IMR-90 (cell line): ENCODE data around the gene DUSP2. TPM values are rescaled to one million over a fixed set of nuclear protein-coding genes. Genes with fewer than 3 reads are reported as not detected.
"Not testable (repeated sequence)": the region's sequence is repeated elsewhere in the genome, so short reads cannot be mapped to it uniquely, and the experiment has no call there.

Experiments used
- ATAC-seq: fragments of 200-7000 bp; cut with Tn5 transposase; 2 replicates; pipeline ENCODE4 v1.9.1; 2020; ENCODE audit warnings: low read depth, mild to moderate bottlenecking, moderate library complexity
- BruUV-seq: library from RNA; stranded (reverse); fragments of 400-500 nt; replicated peaks from 2 replicates; lab custom pipeline; 2021; lab: Mats Ljungman, UMichigan
- CTCF ChIA-PET: fragments of 300-600 bp; formaldehyde crosslinking; extraction: SDS; loops from one replicate; lab custom pipeline; 2021; ENCODE audit warnings: antibody characterized with exemption; lab: Yijun Ruan, JAX
- POLR2A ChIA-PET: fragments of 300-600 bp; sonication (Branson Sonifier 250); formaldehyde crosslinking; loops from one replicate; lab custom pipeline; 2022; ENCODE audit warnings: antibody characterized with exemption; ENCODE audit not compliant: unreplicated experiment; lab: Charles Lee
- DNase-seq: peaks from one replicate; pipeline ENCODE4 v3.0.0; 2013
- H2AFZ ChIP-seq: replicated peaks from 2 replicates; pipeline ENCODE3; 2013; ENCODE audit warnings: low read length, mild to moderate bottlenecking; ENCODE audit not compliant: poor library complexity
- H2AK5ac ChIP-seq: 2 replicates; pipeline ENCODE4 v1.6.1; 2013; ENCODE audit warnings: low read depth, low read length, inconsistent platforms
- H2AK9ac ChIP-seq: replicated peaks from 2 replicates; pipeline ENCODE3; 2013; ENCODE audit warnings: mild to moderate bottlenecking, low read depth, low read length, moderate library complexity; ENCODE audit not compliant: poor library complexity
- H2BK120ac ChIP-seq: 2 replicates; pipeline ENCODE4 v1.6.1; 2013; ENCODE audit warnings: low read depth, low read length, inconsistent platforms
- H2BK15ac ChIP-seq: 3 replicates; pipeline ENCODE4 v1.6.1; 2013; ENCODE audit warnings: low read depth, low read length, inconsistent platforms
- H2BK20ac ChIP-seq: 2 replicates; pipeline ENCODE4 v1.6.1; 2013; ENCODE audit warnings: low read depth, mild to moderate bottlenecking, inconsistent platforms, low read length, moderate library complexity
- H2BK5ac ChIP-seq: 2 replicates; pipeline ENCODE4 v1.6.1; 2013; ENCODE audit warnings: mild to moderate bottlenecking, low read depth, low read length, inconsistent platforms; ENCODE audit not compliant: poor library complexity, severe bottlenecking
- H3K14ac ChIP-seq: replicated peaks from 2 replicates; pipeline ENCODE4 v1.6.1; 2013; ENCODE audit warnings: low read depth, low read length, inconsistent platforms
- H3K18ac ChIP-seq: 2 replicates; pipeline ENCODE4 v1.6.1; 2013; ENCODE audit warnings: low read depth, low read length, control low read depth
- H3K23ac ChIP-seq: 2 replicates; pipeline ENCODE4 v1.6.1; 2013; ENCODE audit warnings: low read depth, low read length, inconsistent platforms
- H3K27ac ChIP-seq: 2 replicates; pipeline ENCODE4 v1.5.1; 2013; ENCODE audit warnings: mild to moderate bottlenecking, control low read depth, low read length; ENCODE audit not compliant: insufficient read depth
- H3K27me3 ChIP-seq: 2 replicates; pipeline ENCODE4 v1.6.1; 2013; ENCODE audit warnings: low read length; ENCODE audit not compliant: control insufficient read depth, insufficient read depth
- H3K36me3 ChIP-seq: 2 replicates; pipeline ENCODE4 v1.6.1; 2013; ENCODE audit warnings: low read length, mixed read lengths; ENCODE audit not compliant: control insufficient read depth, insufficient read depth
- H3K4ac ChIP-seq: 2 replicates; pipeline ENCODE4 v1.6.1; 2013; ENCODE audit warnings: low read depth, low read length, inconsistent platforms
- H3K4me1 ChIP-seq: 2 replicates; pipeline ENCODE4 v1.6.1; 2013; ENCODE audit warnings: low read length, mixed read lengths; ENCODE audit not compliant: control insufficient read depth, insufficient read depth
- H3K4me2 ChIP-seq: 2 replicates; pipeline ENCODE4 v1.6.1; 2013; ENCODE audit warnings: low read depth, mild to moderate bottlenecking, control low read depth, low read length, moderate library complexity
- H3K4me3 ChIP-seq: 2 replicates; pipeline ENCODE4 v1.5.1; 2013; ENCODE audit warnings: low read depth, mild to moderate bottlenecking, control low read depth, low read length, moderate library complexity; ENCODE audit not compliant: insufficient read depth
- H3K56ac ChIP-seq: 2 replicates; pipeline ENCODE4 v1.6.1; 2013; ENCODE audit warnings: low read length, inconsistent platforms; ENCODE audit not compliant: insufficient read depth; ENCODE audit errors: extremely low read depth
- H3K79me1 ChIP-seq, 2 experiments: 2 replicates each; pipeline ENCODE4 v1.6.1; 2013; ENCODE audit warnings: low read length in 2 of 2, inconsistent platforms in 1 of 2, low read depth in 1 of 2
- H3K9ac ChIP-seq: 2 replicates; pipeline ENCODE4 v1.6.1; 2013; ENCODE audit warnings: low read depth, low read length, control low read depth
- H3K9me1 ChIP-seq: 2 replicates; pipeline ENCODE4 v1.6.1; 2013; ENCODE audit warnings: low read length, inconsistent platforms; ENCODE audit not compliant: insufficient read depth
- H3K9me3 ChIP-seq: 2 replicates; pipeline ENCODE4 v1.6.1; 2013; ENCODE audit warnings: low read length; ENCODE audit not compliant: control insufficient read depth, insufficient read depth
- H4K20me1 ChIP-seq: 2 replicates; pipeline ENCODE4 v1.6.1; 2013; ENCODE audit warnings: low read length, inconsistent platforms; ENCODE audit not compliant: insufficient read depth
- H4K5ac ChIP-seq: 2 replicates; pipeline ENCODE4 v1.6.1; 2013; ENCODE audit warnings: mild to moderate bottlenecking, low read depth, low read length, control low read depth
- H4K8ac ChIP-seq, 2 experiments: 2 replicates each; pipeline ENCODE4 v1.6.1; 2013; ENCODE audit warnings: low read depth in 2 of 2, low read length in 2 of 2, control low read depth in 1 of 2, inconsistent platforms in 1 of 2
- H4K91ac ChIP-seq: 2 replicates; pipeline ENCODE4 v1.6.1; 2013; ENCODE audit warnings: low read depth, low read length, inconsistent platforms; ENCODE audit not compliant: insufficient read depth
- CEBPB ChIP-seq: IDR thresholded peaks from 2 replicates; pipeline ENCODE4 v1.6.1; 2012; ENCODE audit warnings: low read depth, low read length, improper control_type of control experiment
- MAFK ChIP-seq: IDR thresholded peaks from 2 replicates; pipeline ENCODE4 v1.6.1; 2012; ENCODE audit warnings: low read depth, low read length, improper control_type of control experiment
- POLR2A ChIP-seq: IDR thresholded peaks from 2 replicates; pipeline ENCODE4 v1.6.1; 2012; ENCODE audit warnings: mild to moderate bottlenecking, low read depth, low read length
- RAD21 ChIP-seq: IDR thresholded peaks from 2 replicates; pipeline ENCODE4 v1.6.1; 2012; ENCODE audit warnings: low read length, improper control_type of control experiment
- RFX5 ChIP-seq: IDR thresholded peaks from 2 replicates; pipeline ENCODE4 v1.8.0; 2012; ENCODE audit warnings: low read depth, mild to moderate bottlenecking, low read length, moderate library complexity
- WGBS, 2 experiments: methylation state at CpG; one replicate each; pipeline versions ENCODE4 v1.1.5 to v1.1.7; 2013; ENCODE audit warnings: missing lambda C conversion rate in 2 of 2; ENCODE audit not compliant: insufficient read length in 1 of 2; ENCODE audit errors: extremely low coverage in 2 of 2; 5-methylcytosine and 5-hydroxymethylcytosine counted together
- dilution Hi-C: fragments of 300-500 bp; cut with HindIII; formaldehyde crosslinking; loops from one replicate; pipeline ENCODE4 v1.14.3; 2018; ENCODE audit warnings: low sequenced_read_pairs; ENCODE audit not compliant: unreplicated experiment
- in situ Hi-C: fragments of 300-500 bp; cut with MboI; formaldehyde crosslinking; loops from 3 replicates; pipeline ENCODE4 v1.14.3; 2019; ENCODE audit warnings: low sequenced_read_pairs, inconsistent platforms, mixed read lengths
- intact Hi-C: fragments of 100-400 bp; cut with micrococcal nuclease; formaldehyde crosslinking; loops from 2 replicates; pipeline ENCODE4 v1.10.0; 2022
- polyA plus RNA-seq, 3 experiments: library from polyadenylated mRNA; depleted of rRNA; stranded (reverse); fragments of >200 nt; gene quantifications; 2 replicates each; pipeline ENCODE4 v1.2.3, GENCODE V29; 2012; ENCODE audit warnings: low replicate concordance in 1 of 3
- total RNA-seq: library from RNA; depleted of rRNA; stranded (reverse); fragments of >200 nt; gene quantifications from 2 replicates; pipeline ENCODE4 v1.2.3, GENCODE V29; 2012
- TF ChIP-seq, protein P1 (sequence below): fragments of 150-350 bp; IDR thresholded peaks from 2 replicates; pipeline ENCODE4 v1.6.1; 2016; ENCODE audit warnings: low read depth, mild to moderate bottlenecking, low read length, moderate library complexity, borderline replicate concordance

The DUSP2 gene
- total and polyA plus RNA-seq, 2 of the 4 experiments (the other 2 are of a cell fraction) = 1.8 to 3.8 TPM

DNA sequence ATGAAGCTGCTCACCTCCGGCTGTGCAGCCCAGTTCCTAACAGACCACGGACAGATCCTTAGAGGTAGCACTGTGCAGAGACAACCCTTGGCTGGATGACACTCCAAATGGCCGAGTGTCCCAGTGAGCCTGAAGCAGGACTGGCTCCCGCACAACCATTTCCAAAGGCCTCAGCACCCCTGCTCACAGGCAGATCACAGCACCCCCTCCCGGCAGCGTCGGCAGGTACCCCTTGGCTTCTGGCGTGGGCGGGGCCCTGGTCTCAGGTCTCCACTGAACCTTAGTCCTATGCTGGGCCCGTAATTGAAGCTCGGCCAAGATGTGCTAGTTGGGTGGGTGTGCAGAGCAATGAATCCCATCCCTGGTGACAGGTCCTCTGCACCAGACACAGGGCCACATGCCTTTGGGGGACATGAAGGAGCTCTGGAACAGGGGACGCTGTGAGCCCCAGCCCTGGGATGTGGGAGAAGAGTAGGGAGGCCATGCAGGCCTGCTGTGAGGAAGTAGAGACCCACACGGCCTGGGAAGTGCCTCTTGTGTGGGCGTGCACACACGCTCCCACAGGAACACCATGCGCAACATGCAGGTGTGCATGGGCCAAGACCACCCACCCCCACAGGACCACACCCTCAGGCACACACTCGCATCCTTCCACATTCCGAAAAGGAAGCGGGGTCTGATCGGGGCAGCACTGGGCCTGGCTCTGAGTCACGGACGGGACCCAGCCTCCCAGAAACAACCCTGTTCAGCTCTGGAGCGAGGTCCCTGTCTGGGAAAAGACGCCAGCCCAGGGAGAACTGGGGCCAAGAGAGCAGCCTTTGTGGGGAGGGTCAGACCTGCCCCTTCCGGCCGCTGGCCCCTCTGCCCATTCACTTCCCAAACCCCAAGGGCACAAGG lies 2.8 kb downstream of the DUSP2 start:
- Histone ChIP-seq H3K9ac (no peak overlapping the region), H3K56ac (no peak overlapping the region), H4K5ac (no peak overlapping the region), H3K4me2 (no peak overlapping the region), H2AK9ac (no peak overlapping the region), H3K4me3 (no peak overlapping the region), H3K27me3 (peaks cover 5% of the 10 kb centered on the region; the same call in 1 of the 2 replicates), H4K20me1 (no peaks in the 10 kb centered on the region; the same call in 1 of the 2 replicates), H3K36me3 (no peaks in the 10 kb centered on the region), H2BK15ac (no peak overlapping the region), H2AFZ (peak overlapping the region; percentile 32), H2BK5ac (no peak overlapping the region), H3K9me3 (no peaks in the 10 kb centered on the region), H4K8ac (no peak overlapping the region), H3K79me1 (peaks cover 0 to 4% of the 10 kb centered on the region in 2 experiments; a peak in 1 of 4 replicates), H3K27ac (no peak overlapping the region), H2AK5ac (no peak overlapping the region), H3K9me1 (no peaks in the 10 kb centered on the region), H2BK120ac (no peak overlapping the region), H4K91ac (no peak overlapping the region), H3K18ac (no peak overlapping the region), H3K4ac (no peak overlapping the region), H3K4me1 (no peaks in the 10 kb centered on the region), H3K23ac (no peak overlapping the region), H2BK20ac (no peak overlapping the region), H3K14ac (no peak overlapping the region)
- in situ Hi-C loops (no loop called here), dilution Hi-C loops (no loop called here), intact Hi-C loops (no loop called here)
- ChIA-PET CTCF (no interaction called here), POLR2A (no interaction called here)
- TF ChIP-seq RAD21 = no peak
- TF ChIP-seq, protein P1, sequence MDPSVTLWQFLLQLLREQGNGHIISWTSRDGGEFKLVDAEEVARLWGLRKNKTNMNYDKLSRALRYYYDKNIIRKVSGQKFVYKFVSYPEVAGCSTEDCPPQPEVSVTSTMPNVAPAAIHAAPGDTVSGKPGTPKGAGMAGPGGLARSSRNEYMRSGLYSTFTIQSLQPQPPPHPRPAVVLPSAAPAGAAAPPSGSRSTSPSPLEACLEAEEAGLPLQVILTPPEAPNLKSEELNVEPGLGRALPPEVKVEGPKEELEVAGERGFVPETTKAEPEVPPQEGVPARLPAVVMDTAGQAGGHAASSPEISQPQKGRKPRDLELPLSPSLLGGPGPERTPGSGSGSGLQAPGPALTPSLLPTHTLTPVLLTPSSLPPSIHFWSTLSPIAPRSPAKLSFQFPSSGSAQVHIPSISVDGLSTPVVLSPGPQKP = no peak
- no peak for TF ChIP-seq CEBPB
- TF ChIP-seq MAFK = no peak
- no peak for TF ChIP-seq RFX5
- TF ChIP-seq POLR2A = peak; percentile 62
- WGBS, 2 experiments = 80% methylated on average over 3 of the region's 26 CpGs; no CpG with 5 or more reads in 1 of the 2 experiments
- DNase-seq (no peak), ATAC-seq (no peak)
- BruUV-seq = no TSS peak

DNA sequence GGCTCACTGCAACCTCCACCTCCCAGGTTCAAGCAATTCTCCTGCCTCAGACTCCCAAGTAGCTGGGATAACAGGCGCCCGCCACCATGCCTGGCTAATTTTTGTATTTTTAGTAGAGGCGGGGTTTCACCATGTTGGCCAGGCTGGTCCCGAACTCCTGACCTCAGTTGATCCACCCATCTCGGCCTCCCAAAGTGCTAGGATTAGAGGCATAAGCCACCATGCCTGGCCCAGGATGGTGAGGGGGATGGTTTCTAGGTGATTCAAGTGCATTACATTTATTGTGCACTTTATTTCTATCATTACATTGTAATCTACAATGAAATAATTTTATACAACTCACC lies 3.6 kb downstream of the DUSP2 start:
- H3K4me2 ChIP-seq, H2AK5ac ChIP-seq, H3K9ac ChIP-seq, H2BK120ac ChIP-seq, H2BK5ac ChIP-seq, DNase-seq, H3K4me1 ChIP-seq, H3K9me1 ChIP-seq, H3K4ac ChIP-seq, in situ Hi-C loops, H3K4me3 ChIP-seq, dilution Hi-C loops, BruUV-seq, H3K56ac ChIP-seq, H2BK20ac ChIP-seq, H4K20me1 ChIP-seq, H4K5ac ChIP-seq, H3K9me3 ChIP-seq, H3K79me1 ChIP-seq, intact Hi-C loops, H3K27me3 ChIP-seq, POLR2A ChIA-PET, H3K18ac ChIP-seq, H3K27ac ChIP-seq, CTCF ChIA-PET, H4K8ac ChIP-seq, ATAC-seq, H4K91ac ChIP-seq, H2BK15ac ChIP-seq, H2AFZ ChIP-seq, H3K36me3 ChIP-seq, H3K14ac ChIP-seq, H2AK9ac ChIP-seq, H3K23ac ChIP-seq: not testable (repeated sequence)
- no CpG with 5 or more reads among the region's 5 CpGs for WGBS, 2 experiments
